ENCODE results near the gene RPGR.

RPGR gene

GRCh38 chrX:38260231-38260630, 67.1 kb downstream of the RPGR start:
- peak; percentile 69 for ATAC-seq
- TF ChIP-seq TCF4 (CRISPR knock-in tag; IDR thresholded peaks at IDR 0.05; ENCODE audit: borderline replicate concordance), result no peak
- no peak for TF ChIP-seq ZNF565 (CRISPR knock-in tag; conservative IDR thresholded peaks at IDR 0.05; ENCODE audit: low read depth)
- TF ChIP-seq TSHZ2 (CRISPR knock-in tag; IDR thresholded peaks at IDR 0.05), result no peak
- no peak for TF ChIP-seq GLIS3 (CRISPR knock-in tag; IDR thresholded peaks at IDR 0.05)
- TF ChIP-seq BACH2 (CRISPR knock-in tag; IDR thresholded peaks at IDR 0.05; ENCODE audit: borderline replicate concordance), result no peak
- no peak for TF ChIP-seq CSDC2 (CRISPR knock-in tag; IDR thresholded peaks at IDR 0.05)
- no peak for TF ChIP-seq OSR1 (CRISPR knock-in tag; IDR thresholded peaks at IDR 0.05)

- ATAC-seq, result no peak
- TF ChIP-seq ZNF565 (CRISPR knock-in tag; conservative IDR thresholded peaks at IDR 0.05; ENCODE audit: low read depth), result no peak
- no peak for TF ChIP-seq TSHZ2 (CRISPR knock-in tag; IDR thresholded peaks at IDR 0.05)
- no peak for TF ChIP-seq ZFP3 (CRISPR knock-in tag; IDR thresholded peaks at IDR 0.05)
- no peak for TF ChIP-seq ESRRG (CRISPR knock-in tag; IDR thresholded peaks at IDR 0.05)
- no peak for TF ChIP-seq OSR1 (CRISPR knock-in tag; IDR thresholded peaks at IDR 0.05)
- no peak for TF ChIP-seq TOX (CRISPR knock-in tag; IDR thresholded peaks at IDR 0.05; ENCODE audit: borderline replicate concordance)
- TF ChIP-seq ZNF8 (CRISPR knock-in tag; IDR thresholded peaks at IDR 0.05), result no peak
- TF ChIP-seq ISL1 (CRISPR knock-in tag; IDR thresholded peaks at IDR 0.05), result no peak
- no peak for TF ChIP-seq PATZ1 (CRISPR knock-in tag; IDR thresholded peaks at IDR 0.05; ENCODE audit: borderline replicate concordance)
- TF ChIP-seq CREB5 (CRISPR knock-in tag; IDR thresholded peaks at IDR 0.05; ENCODE audit: low read depth), result no peak
- no peak for TF ChIP-seq TCF4 (CRISPR knock-in tag; IDR thresholded peaks at IDR 0.05; ENCODE audit: borderline replicate concordance)
- TF ChIP-seq POU6F1 (CRISPR knock-in tag; IDR thresholded peaks at IDR 0.05; ENCODE audit: borderline replicate concordance, low read depth), result no peak
- no peak for TF ChIP-seq ZNF70 (CRISPR knock-in tag; IDR thresholded peaks at IDR 0.05)
- TF ChIP-seq RARB (CRISPR knock-in tag; IDR thresholded peaks at IDR 0.05), result no peak
- no peak for TF ChIP-seq ZC3H10 (CRISPR knock-in tag; IDR thresholded peaks at IDR 0.05)
- no peak for TF ChIP-seq PPARA (CRISPR knock-in tag; IDR thresholded peaks at IDR 0.05; ENCODE audit: borderline replicate concordance)
- no peak for TF ChIP-seq SNAI2 (CRISPR knock-in tag; IDR thresholded peaks at IDR 0.05)
- no peak for TF ChIP-seq BACH2 (CRISPR knock-in tag; IDR thresholded peaks at IDR 0.05; ENCODE audit: borderline replicate concordance)
Observed at GRCh38 chrX:38256019-38256418, 71.3 kb downstream of the RPGR start.

- no peak for ATAC-seq
- TF ChIP-seq ZFP30 (CRISPR knock-in tag; IDR thresholded peaks at IDR 0.05) (no peak), ZNF70 (CRISPR knock-in tag; IDR thresholded peaks at IDR 0.05) (no peak), TCF4 (CRISPR knock-in tag; IDR thresholded peaks at IDR 0.05; ENCODE audit: borderline replicate concordance) (no peak), ISL1 (CRISPR knock-in tag; IDR thresholded peaks at IDR 0.05) (no peak), TSHZ2 (CRISPR knock-in tag; IDR thresholded peaks at IDR 0.05) (no peak), BACH2 (CRISPR knock-in tag; IDR thresholded peaks at IDR 0.05; ENCODE audit: borderline replicate concordance) (no peak), RARB (CRISPR knock-in tag; IDR thresholded peaks at IDR 0.05) (no peak), CSDC2 (CRISPR knock-in tag; IDR thresholded peaks at IDR 0.05) (no peak), GLIS3 (CRISPR knock-in tag; IDR thresholded peaks at IDR 0.05) (no peak), CSRNP3 (CRISPR knock-in tag; IDR thresholded peaks at IDR 0.05) (no peak), ZC3H10 (CRISPR knock-in tag; IDR thresholded peaks at IDR 0.05) (no peak), ZFP3 (CRISPR knock-in tag; IDR thresholded peaks at IDR 0.05) (no peak), ZNF565 (CRISPR knock-in tag; conservative IDR thresholded peaks at IDR 0.05; ENCODE audit: low read depth) (no peak), ESRRG (CRISPR knock-in tag; IDR thresholded peaks at IDR 0.05) (no peak)
Observed at GRCh38 chrX:38249965-38250364, 77.3 kb downstream of the RPGR start.
